ENCODE data around the gene LAIR1.
"Not testable (repeated sequence)": the region's sequence is repeated elsewhere in the genome, so short reads cannot be mapped to it uniquely, and the experiment has no call there.

The LAIR1 gene

DNA sequence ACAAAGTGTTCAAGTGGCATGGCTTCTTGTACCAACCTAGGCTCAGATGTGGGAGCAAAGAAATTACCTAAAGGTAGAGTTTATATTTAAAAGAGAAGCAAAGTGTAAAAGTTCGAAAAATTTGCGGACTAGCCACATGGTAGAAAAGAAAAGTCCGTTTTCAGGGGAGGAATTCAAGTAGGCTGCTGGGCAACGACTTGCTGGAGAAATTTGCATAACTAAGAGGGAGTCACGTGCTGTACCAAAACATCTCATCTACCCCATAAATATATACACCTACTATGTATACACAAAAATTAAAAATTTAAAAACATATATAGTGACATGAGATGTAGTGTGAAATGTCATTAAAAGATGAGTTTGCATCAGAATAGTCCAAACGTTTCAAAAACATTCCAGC, 2.1 kb upstream of the LAIR1 start:
- no peak overlapping the region for H3K27ac ChIP-seq
- TF ChIP-seq CTCF (IDR thresholded peaks at IDR 0.05) (no peak), ZFX (IDR thresholded peaks at IDR 0.05; ENCODE audit: borderline replicate concordance) (no peak)

GRCh38 chr19:54365798-54366197, 1.1 kb upstream of the LAIR1 start:
- H3K27ac ChIP-seq, result not testable (repeated sequence)

DNA sequence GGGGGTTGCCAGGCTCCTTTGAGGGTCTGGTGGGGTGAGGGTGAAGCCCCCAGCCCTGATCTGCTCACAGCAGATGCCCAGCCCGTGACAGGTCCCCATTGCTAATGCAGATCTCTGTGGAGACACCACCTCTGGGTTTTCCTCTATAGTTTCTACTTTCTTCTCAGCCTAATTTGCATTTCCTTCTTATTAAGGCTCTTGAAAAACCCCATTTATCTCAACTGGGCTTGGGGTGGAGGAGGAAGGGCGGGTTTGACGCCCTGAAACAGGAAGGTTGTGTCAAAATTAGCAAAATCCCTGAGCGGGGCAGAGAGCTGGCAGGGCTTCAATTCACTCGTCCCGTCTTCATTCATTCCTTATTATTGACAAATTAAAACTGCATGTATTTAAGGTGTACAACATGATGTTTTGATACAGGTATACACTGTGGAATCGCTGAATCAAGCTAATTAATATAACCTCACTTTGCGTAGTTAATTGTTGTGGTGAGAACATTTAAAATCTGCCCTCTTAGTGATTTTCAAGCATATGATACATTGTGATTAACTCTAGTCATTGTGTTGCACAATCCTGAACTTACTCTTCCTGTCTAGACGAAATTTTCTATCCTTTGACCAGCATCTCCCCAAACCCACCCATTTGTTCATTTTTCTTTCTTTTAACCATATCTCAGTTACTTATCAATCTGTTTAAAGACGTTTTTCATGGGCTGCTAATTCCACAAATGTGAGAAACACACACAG, 2.9 kb downstream of the LAIR1 start:
- not testable (repeated sequence) for H3K27ac ChIP-seq

DNA sequence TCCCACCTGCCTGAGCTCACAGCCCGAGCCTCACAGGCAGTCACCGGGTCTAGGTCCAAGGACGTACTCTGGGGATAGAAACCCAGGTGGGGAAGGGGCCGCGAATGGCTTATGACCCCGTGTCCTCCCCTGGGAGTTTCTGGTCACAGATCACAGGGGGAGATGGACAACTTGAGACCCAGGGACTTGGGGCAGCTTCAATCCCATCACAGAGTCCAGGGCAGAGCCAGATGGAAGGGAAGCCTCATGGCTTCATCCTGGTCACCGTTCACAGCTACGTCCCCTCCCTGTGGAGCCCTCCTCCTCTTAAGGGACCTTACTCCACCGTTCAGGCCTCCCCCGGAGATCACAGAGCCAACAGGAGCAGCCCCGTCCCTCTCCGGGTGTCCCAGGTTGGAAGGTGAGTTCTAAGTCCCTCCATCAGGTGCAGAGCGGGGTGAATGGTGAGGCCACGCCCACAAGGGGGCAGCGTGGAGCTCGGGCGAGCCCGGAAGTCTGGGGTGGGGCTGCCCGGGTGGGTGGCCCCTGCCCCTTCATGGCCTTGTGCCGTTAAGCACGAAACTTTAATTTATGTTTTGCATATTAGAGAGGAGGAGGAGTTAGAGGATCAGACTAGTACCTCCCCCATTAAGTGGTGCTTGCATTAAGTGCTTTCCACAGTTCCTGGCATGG, 5.4 kb downstream of the LAIR1 start:
- H3K27ac ChIP-seq, result not testable (repeated sequence)

- no peak overlapping the region for H3K27ac ChIP-seq
These were observed 7.3 kb downstream of the LAIR1 start for GRCh38 chr19:54357381-54357780.

DNA sequence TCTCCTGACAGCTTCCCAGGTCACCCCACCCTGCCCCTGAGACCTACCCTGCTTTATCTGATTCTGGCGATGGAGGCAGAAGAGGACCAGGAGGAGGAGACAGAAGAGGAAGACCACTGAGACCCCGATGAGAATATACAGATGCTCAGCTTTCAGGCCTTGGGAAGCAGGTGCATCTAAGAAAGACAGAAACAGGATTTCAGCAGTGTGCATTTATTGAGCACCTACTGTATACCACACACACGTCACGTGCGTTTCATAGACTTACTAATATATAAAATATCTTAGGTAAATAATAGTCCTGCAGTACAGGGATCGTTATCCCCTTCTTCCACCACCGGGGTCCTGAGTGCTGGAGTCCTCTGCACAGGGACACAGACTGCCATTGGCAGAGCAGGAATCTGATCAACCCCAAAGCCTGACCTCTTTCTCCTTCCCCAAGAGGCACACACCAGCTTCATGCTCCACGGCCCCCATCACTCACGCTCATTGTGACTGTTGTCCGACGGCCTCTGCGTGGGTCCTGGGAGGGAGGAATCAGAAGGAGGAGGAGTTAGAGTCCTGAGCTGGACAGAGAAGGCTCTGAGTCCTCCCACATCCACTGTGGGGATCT, 8.2 kb downstream of the LAIR1 start:
- H3K27ac ChIP-seq, result no peak overlapping the region
- TF ChIP-seq ZFX (IDR thresholded peaks at IDR 0.05; ENCODE audit: borderline replicate concordance) (no peak), CTCF (IDR thresholded peaks at IDR 0.05) (no peak)

More at GRCh38 chr19:54357381-54357780, 7.3 kb downstream of the LAIR1 start:
- TF ChIP-seq CTCF (IDR thresholded peaks at IDR 0.05) (no peak), ZFX (IDR thresholded peaks at IDR 0.05; ENCODE audit: borderline replicate concordance) (no peak)

- H3K27ac ChIP-seq, result no peak overlapping the region
These were observed 9.1 kb downstream of the LAIR1 start for GRCh38 chr19:54355675-54356074.

GRCh38 chr19:54354761-54355160, 10.0 kb downstream of the LAIR1 start:
- no peak overlapping the region for H3K27ac ChIP-seq
- TF ChIP-seq ZFX (IDR thresholded peaks at IDR 0.05; ENCODE audit: borderline replicate concordance), result no peak
- no peak for TF ChIP-seq CTCF (IDR thresholded peaks at IDR 0.05)

More at GRCh38 chr19:54355675-54356074, 9.1 kb downstream of the LAIR1 start:
- no peak for TF ChIP-seq CTCF (IDR thresholded peaks at IDR 0.05)
- no peak for TF ChIP-seq ZFX (IDR thresholded peaks at IDR 0.05; ENCODE audit: borderline replicate concordance)
